Calu3 (cell line): ENCODE results near the gene RAMP3. TPM values are rescaled to one million over a fixed set of nuclear protein-coding genes. Genes with fewer than 3 reads are reported as not detected.

Source experiments
- BruUV-seq: library from RNA; stranded (reverse); fragments of 400-500 nt; replicated peaks from 2 replicates; lab custom pipeline; 2021; lab: Mats Ljungman, UMichigan
- CTCF ChIA-PET: fragments of 300-600 bp; sonication (Branson Sonifier 250); formaldehyde crosslinking; loops from one replicate; lab custom pipeline; 2022; ENCODE audit warnings: antibody characterized with exemption; lab: Charles Lee
- DNase-seq: peaks from one replicate; pipeline ENCODE4 v3.0.0; 2022
- H3K27ac Mint-ChIP-seq: one replicate; pipeline ENCODE4 v1.8.0; 2022; ENCODE audit warnings: mixed read lengths; ENCODE audit not compliant: unreplicated experiment
- H3K27me3 Mint-ChIP-seq: one replicate; pipeline ENCODE4 v1.8.0; 2022; ENCODE audit warnings: mixed read lengths; ENCODE audit not compliant: unreplicated experiment
- H3K36me3 Mint-ChIP-seq: one replicate; pipeline ENCODE4 v1.8.0; 2022; ENCODE audit warnings: mild to moderate bottlenecking, moderate library complexity, mixed read lengths; ENCODE audit not compliant: insufficient read depth, unreplicated experiment
- H3K4me1 Mint-ChIP-seq: one replicate; pipeline ENCODE4 v1.8.0; 2022; ENCODE audit warnings: mild to moderate bottlenecking, low read depth, mixed read lengths; ENCODE audit not compliant: unreplicated experiment
- H3K4me3 Mint-ChIP-seq: one replicate; pipeline ENCODE4 v1.8.0; 2022; ENCODE audit warnings: mild to moderate bottlenecking, low read depth, moderate library complexity, mixed read lengths; ENCODE audit not compliant: unreplicated experiment
- H3K9me3 Mint-ChIP-seq: one replicate; pipeline ENCODE4 v1.8.0; 2022; ENCODE audit warnings: low read depth, mixed read lengths; ENCODE audit not compliant: unreplicated experiment
- intact Hi-C: fragments of 100-400 bp; cut with micrococcal nuclease; formaldehyde crosslinking; loops from one replicate; pipeline ENCODE4 v1.10.0; 2022; ENCODE audit not compliant: unreplicated experiment
- total RNA-seq: library from RNA; stranded (reverse); gene quantifications from 2 replicates; pipeline ENCODE4 v1.2.3, GENCODE V29; 2022
- TF ChIP-seq, protein P1 (sequence below): fragments of 200-600 bp; IDR thresholded peaks from one replicate; pipeline ENCODE4 v1.8.0; 2022; ENCODE audit warnings: antibody characterized with exemption; ENCODE audit not compliant: unreplicated experiment

RAMP3 gene
- total RNA-seq, 1 experiment from 2014 or later, result not detected

DNA sequence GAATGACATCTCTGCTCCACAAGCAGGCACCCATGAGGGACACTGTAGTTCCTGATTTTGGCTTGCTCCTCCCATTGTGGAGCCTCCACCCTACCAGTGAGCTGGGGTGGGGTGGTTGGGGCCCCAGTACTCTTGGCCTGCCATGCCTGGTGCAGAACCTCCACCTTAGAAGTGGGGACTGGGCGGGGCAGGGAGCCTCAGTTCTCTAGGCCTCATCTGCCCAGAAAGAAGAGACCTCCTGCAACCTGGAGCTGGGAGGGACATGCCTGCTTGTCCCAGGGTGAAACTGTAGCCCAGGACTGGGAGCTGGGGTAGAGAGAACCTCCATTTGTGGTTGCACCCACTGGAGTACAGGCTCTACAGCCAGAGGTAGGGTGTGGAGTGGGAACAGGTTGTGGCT is 14.4 kb downstream of the RAMP3 start:
- no peaks in the 10 kb centered on the region for H3K9me3 Mint-ChIP-seq
- no peaks in the 10 kb centered on the region for H3K4me1 Mint-ChIP-seq
- no peak for DNase-seq
- TF ChIP-seq, protein P1, sequence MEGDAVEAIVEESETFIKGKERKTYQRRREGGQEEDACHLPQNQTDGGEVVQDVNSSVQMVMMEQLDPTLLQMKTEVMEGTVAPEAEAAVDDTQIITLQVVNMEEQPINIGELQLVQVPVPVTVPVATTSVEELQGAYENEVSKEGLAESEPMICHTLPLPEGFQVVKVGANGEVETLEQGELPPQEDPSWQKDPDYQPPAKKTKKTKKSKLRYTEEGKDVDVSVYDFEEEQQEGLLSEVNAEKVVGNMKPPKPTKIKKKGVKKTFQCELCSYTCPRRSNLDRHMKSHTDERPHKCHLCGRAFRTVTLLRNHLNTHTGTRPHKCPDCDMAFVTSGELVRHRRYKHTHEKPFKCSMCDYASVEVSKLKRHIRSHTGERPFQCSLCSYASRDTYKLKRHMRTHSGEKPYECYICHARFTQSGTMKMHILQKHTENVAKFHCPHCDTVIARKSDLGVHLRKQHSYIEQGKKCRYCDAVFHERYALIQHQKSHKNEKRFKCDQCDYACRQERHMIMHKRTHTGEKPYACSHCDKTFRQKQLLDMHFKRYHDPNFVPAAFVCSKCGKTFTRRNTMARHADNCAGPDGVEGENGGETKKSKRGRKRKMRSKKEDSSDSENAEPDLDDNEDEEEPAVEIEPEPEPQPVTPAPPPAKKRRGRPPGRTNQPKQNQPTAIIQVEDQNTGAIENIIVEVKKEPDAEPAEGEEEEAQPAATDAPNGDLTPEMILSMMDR, result no peak
- intact Hi-C loops, result no loop called here
- CTCF ChIA-PET, result no interaction called here
- peaks cover 67% of the 10 kb centered on the region for H3K27me3 Mint-ChIP-seq
- H3K36me3 Mint-ChIP-seq, result no peaks in the 10 kb centered on the region
- no peak overlapping the region for H3K27ac Mint-ChIP-seq
- BruUV-seq, result no TSS peak
- no peak overlapping the region for H3K4me3 Mint-ChIP-seq

DNA sequence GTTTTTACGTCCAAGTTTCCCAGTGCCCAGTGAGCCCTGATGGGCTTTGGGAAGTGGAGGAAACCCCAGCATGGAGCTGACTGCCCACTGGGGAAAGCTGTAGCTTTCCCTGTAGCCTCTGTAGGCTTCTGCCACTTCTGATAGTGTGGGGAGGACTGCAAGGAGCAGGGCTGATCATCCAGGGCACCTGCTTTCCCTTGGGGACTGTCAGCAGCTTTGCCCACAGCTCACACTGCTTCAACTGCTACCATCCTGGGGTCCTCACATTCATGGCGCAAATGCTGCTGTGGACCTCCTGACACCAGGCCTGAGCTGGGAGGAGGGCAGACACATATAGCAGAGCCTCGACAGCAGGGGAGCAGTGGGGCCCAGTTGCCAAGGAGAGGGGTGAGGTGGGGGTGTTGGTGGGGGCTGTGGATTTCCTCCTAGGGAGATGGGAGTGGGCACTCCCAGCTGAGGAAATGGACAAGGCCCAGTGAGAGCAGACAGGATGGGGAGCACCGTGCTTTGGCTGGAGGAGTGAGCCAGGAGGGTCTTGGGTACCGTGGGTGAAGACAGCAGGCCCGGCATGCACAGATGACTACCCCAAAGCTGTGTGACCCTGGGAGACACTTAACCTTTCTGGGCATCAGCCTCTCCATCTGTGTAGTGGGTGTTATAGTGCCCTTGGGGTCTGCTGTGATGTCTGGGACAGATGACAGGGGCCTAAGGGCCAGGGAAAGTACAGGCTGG is 16.2 kb downstream of the RAMP3 start:
- no peak overlapping the region for H3K4me3 Mint-ChIP-seq
- BruUV-seq, result no TSS peak
- H3K27ac Mint-ChIP-seq, result no peak overlapping the region
- intact Hi-C loops, result no loop called here
- TF ChIP-seq, protein P1, result no peak
- no peaks in the 10 kb centered on the region for H3K36me3 Mint-ChIP-seq
- H3K4me1 Mint-ChIP-seq, result no peaks in the 10 kb centered on the region
- no peaks in the 10 kb centered on the region for H3K9me3 Mint-ChIP-seq
- no peak for DNase-seq
- peaks cover 85% of the 10 kb centered on the region for H3K27me3 Mint-ChIP-seq
- CTCF ChIA-PET, result interaction anchor here (0.6 kb wide), 1 partner anchor 263 kb away, joined by 3 read pairs; no protein-coding TSS in a partner anchor

DNA sequence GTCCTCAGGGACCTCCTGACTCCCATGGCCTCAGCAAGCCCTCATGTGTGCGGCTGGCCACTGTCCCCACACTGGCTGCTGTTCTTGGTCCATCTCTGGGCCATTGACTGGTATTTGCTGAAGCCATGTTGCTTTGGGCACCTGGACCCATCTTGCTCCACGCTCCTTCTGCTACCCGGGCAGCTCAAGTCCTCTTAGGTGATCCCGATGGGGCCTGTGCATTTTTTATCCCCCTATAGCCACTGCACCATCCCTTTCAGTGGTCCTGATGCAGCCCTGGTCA is 16.7 kb downstream of the RAMP3 start:
- no peak for DNase-seq
- TF ChIP-seq, protein P1, result no peak
- Mint-ChIP-seq H3K27ac (no peak overlapping the region), H3K27me3 (peaks cover 86% of the 10 kb centered on the region), H3K4me1 (no peaks in the 10 kb centered on the region), H3K9me3 (no peaks in the 10 kb centered on the region), H3K36me3 (no peaks in the 10 kb centered on the region), H3K4me3 (no peak overlapping the region)
- CTCF ChIA-PET, result no interaction called here
- intact Hi-C loops, result no loop called here
- no TSS peak for BruUV-seq

DNA sequence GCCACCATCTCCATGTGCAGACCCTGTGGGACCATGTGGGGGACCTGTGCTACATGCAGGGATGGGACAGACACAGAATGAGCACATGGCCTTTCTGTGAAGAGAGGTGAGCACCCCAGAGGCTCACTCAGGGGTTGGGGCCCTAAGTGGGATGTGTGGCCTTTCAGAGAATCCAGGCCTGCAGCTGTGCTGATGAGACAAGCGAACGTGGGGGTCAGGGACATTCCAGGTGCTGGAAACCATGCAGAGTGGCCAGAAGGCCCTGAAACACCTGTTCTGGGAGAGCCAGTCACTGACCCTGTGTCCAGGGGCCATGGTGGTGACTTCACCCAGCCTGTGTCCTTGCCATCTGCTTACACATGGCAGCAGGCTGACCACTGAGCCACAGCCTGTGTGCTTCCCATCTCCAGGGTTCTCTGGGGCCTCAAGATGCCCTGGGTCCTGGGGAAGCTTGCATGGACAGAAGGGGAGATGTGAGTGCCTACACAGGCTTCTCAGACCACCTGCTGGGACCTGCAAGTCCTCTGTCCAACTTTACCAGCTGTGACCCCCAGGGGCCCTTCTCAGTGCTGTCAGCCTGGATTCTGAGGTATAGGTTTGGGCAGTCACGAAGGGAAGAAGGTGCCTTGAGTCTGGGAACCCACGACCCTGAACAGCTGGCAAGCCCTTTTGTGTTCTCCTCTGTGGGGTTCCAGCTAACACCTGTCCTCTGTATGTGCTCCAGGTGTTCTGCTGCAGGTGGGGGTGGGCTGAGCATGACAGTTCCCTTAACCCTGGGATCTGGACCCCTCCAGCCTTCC is 17.6 kb downstream of the RAMP3 start:
- no peak for DNase-seq
- Mint-ChIP-seq H3K27ac (no peak overlapping the region), H3K4me1 (no peaks in the 10 kb centered on the region), H3K27me3 (peaks cover 86% of the 10 kb centered on the region), H3K4me3 (no peak overlapping the region), H3K36me3 (no peaks in the 10 kb centered on the region), H3K9me3 (no peaks in the 10 kb centered on the region)
- intact Hi-C loops, result no loop called here
- no TSS peak for BruUV-seq
- CTCF ChIA-PET, result interaction anchor here (0.7 kb wide), 1 partner anchor 19 kb away, joined by 4 read pairs; no protein-coding TSS in a partner anchor
- TF ChIP-seq, protein P1, result no peak
